Cardiac septum (tissue), 1 donor: Measurements from ENCODE around the gene ERCC4. TPM values are rescaled to one million over a fixed set of nuclear protein-coding genes. Genes with fewer than 3 reads are reported as not detected.

Source experiments
- total RNA-seq: library from RNA; stranded (reverse); fragmentation: NEBNext Ultra II Directional; extraction: Animal tissue kit (Norgen Biotek cat#: 25700); gene quantifications from one replicate; pipeline ENCODE4 v1.2.1, GENCODE V29; 2021
- donor health status: DM: no; HTN: no; CAD: no.

The ERCC4 gene
- total RNA-seq, 1 donor from 2014 or later: 12.4 TPM

Other genes starting within 250 kb of the ERCC4 start
- 25.7 TPM for gene MRTFB, start 151.2 kb downstream of the ERCC4 start, total RNA-seq